ENCODE measurements around the gene SLC25A11. TPM values are rescaled to one million over a fixed set of nuclear protein-coding genes. Genes with fewer than 3 reads are reported as not detected.

Gene SLC25A11
- total RNA-seq, 2 donors from 2014 or later = 73.1 to 116 TPM

- Histone ChIP-seq H3K9me3 (no peaks in the 10 kb centered on the region), H3K4me1 (peaks cover 14% of the 10 kb centered on the region), H3K27ac (no peak overlapping the region), H3K36me3 (no peaks in the 10 kb centered on the region), H3K4me3 (no peak overlapping the region), H3K27me3 (peaks cover 3% of the 10 kb centered on the region), H3K9ac (ENCODE audit: low read depth in 2 of 2, low read length in 2 of 2) (peak overlapping the region in 1 of 2 donors; percentile 51)
- intact Hi-C loops (cut with DNase I) = loop anchor here (5.0 kb wide), 1 partner anchor 71 kb away; no protein-coding TSS in a partner anchor
- TF ChIP-seq CTCF (IDR thresholded peaks at IDR 0.05) = no peak
- DNase-seq = no peak
These were observed 38.7 kb downstream of the SLC25A11 start for GRCh38 chr17:4901108-4901647.

DNA sequence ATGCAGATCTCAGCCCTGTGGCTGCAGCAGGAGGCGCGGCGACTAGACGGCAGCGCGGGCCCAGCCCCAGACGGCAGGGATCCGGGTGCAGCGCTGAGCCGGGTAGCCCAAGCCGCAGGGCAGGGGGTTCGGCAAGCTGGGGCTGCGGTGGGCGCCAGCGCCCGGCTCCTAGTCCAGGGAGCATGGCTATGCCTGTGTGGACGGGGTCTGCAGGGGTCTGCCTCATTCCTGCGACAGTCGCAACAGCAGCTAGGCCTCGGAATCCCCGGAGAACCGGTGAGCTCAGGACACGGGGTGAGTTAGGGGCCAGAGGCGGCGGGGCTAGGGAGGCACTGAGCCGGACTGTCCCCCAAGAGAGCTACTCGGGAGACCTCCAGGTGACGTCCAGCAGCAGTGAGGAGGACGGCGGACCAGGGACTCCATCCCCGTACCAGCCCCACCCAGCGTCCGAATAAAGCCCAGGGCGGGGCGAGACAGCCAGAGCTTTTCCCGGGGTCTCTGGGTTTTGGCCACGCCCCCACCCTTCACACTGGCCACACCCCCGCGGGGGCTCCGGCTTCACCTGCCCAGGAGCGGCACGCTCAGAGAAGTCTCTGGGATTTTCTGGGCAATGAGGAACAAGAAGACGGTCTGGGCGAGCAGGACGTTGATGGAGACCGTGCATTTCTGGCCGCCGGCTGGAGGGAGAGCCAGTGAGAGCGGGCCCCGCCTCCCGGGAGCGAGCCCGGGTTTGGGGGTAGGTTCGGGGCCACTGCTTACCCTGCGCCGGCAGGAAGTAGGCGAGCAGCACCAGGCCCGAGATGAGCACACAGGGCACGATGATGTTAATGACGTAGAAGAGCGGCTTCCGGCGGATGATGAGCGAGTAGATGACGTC is 39.4 kb downstream of the SLC25A11 start:
- no peak for TF ChIP-seq CTCF (IDR thresholded peaks at IDR 0.05)
- Histone ChIP-seq H3K4me1 (peaks cover 14% of the 10 kb centered on the region), H3K36me3 (no peaks in the 10 kb centered on the region), H3K4me3 (peak overlapping the region; percentile 58), H3K27ac (no peak overlapping the region), H3K9ac (ENCODE audit: low read depth in 2 of 2, low read length in 2 of 2) (peak overlapping the region; percentile 75 to 82), H3K27me3 (peaks cover 3% of the 10 kb centered on the region), H3K9me3 (no peaks in the 10 kb centered on the region)
- peak; percentile 62 for DNase-seq
- intact Hi-C loops (cut with DNase I) = loop anchor here (5.0 kb wide), 1 partner anchor 72 kb away; no protein-coding TSS in a partner anchor

DNA sequence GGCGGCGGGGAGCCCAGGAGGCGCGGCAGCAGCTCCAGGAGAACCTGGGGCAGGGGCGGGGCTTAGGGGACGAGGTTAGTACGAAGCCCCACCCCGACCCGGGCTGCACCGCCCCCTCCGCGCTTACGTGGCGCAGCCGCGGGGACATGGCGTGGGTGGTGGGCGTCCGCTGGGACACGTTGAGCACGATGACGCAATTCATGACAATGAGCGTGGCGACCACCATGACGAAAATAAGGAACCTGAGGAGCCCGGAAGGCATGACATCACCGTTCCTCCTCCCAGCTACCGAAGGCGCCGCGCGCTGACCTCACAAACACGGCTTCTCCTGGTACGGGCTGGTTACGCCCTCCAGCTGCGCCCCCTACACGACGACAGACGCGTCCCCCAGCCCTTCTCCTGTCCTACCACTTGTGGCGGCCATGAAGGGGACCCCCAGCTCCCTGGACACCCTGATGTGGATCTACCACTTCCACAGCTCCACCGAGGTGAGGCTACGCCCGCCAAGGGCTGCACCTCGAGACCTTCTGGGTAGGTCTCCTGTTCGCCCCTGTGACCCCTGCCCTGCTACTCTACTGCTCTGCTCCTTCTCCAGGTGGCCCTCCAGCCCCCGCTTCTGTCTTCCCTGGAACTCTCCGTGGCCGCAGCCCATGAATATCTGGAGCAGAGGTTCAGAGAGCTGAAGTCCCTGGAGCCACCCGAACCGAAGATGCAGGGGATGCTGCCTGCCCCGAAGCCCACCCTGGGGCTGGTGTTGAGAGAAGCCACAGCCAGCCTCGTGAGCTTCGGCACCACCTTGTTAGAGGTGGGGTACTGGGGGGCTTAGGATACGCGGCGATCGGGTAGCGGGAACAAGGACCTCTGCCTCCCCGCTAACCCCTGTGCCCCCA is 40.3 kb downstream of the SLC25A11 start, which contains the start of gene C17orf107:
Gene C17orf107, plus strand, starts transcription at position 196 of the 890 bp plus-strand sequence. Its CDS starts 227 bp downstream, at position 423.
- Histone ChIP-seq H3K4me3 (peak within 1 kb of the TSS; percentile 58), H3K27me3 (peaks cover 3% of the 10 kb centered on the region), H3K4me1 (peaks cover 14% of the 10 kb centered on the region), H3K27ac (no peak within 1 kb of the TSS), H3K36me3 (peaks cover 4% of the 10 kb centered on the region), H3K9me3 (no peaks in the 10 kb centered on the region), H3K9ac (ENCODE audit: low read depth in 2 of 2, low read length in 2 of 2) (peak within 1 kb of the TSS; percentile 75 to 82)
- TF ChIP-seq CTCF (IDR thresholded peaks at IDR 0.05) = no peak
- peak; percentile 91 for DNase-seq
- intact Hi-C loops (cut with DNase I) = loop anchor here (5.0 kb wide), 1 partner anchor 73 kb away; no protein-coding TSS in a partner anchor

DNA sequence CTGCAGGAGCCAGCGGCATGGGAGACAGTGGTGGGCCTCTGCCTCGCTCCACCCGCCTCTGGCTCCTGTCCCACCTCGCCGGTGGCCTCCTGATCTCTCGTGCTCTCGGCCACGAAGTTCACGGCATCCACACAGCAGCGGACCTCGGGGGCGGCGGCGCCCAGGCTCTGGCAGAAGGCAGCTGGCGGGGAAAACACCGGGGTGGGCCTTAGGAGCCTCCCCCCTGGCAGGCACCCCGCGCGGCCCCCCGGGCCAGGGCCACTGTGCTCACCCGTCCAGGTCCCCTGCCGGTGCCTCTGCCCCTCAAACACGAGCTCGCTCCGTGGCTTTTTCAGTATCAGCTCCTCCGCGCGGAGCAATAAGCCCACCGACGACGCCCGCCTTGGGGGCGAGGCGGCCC is 40.9 kb downstream of the SLC25A11 start:
- H3K9me3 ChIP-seq = no peaks in the 10 kb centered on the region
- peak overlapping the region; percentile 75 to 82 for H3K9ac ChIP-seq (ENCODE audit: low read depth in 2 of 2, low read length in 2 of 2)
- no peak for TF ChIP-seq CTCF (IDR thresholded peaks at IDR 0.05)
- H3K36me3 ChIP-seq = peaks cover 9% of the 10 kb centered on the region
- no peak for DNase-seq
- H3K4me3 ChIP-seq = peak overlapping the region; percentile 58
- H3K4me1 ChIP-seq = peaks cover 14% of the 10 kb centered on the region
- no peak overlapping the region for H3K27ac ChIP-seq
- intact Hi-C loops (cut with DNase I) = no loop called here
- H3K27me3 ChIP-seq = peaks cover 3% of the 10 kb centered on the region

- no peak overlapping the region for H3K27ac ChIP-seq
- H3K27me3 ChIP-seq = peaks cover 3% of the 10 kb centered on the region
- peaks cover 14% of the 10 kb centered on the region for H3K4me1 ChIP-seq
- intact Hi-C loops (cut with DNase I) = no loop called here
- TF ChIP-seq CTCF (IDR thresholded peaks at IDR 0.05) = no peak
- no peak overlapping the region for H3K4me3 ChIP-seq
- H3K9ac ChIP-seq (ENCODE audit: low read depth in 2 of 2, low read length in 2 of 2) = no peak overlapping the region
- H3K9me3 ChIP-seq = no peaks in the 10 kb centered on the region
- H3K36me3 ChIP-seq = peaks cover 15% of the 10 kb centered on the region
- no peak for DNase-seq
These were observed 41.5 kb downstream of the SLC25A11 start for GRCh38 chr17:4898351-4898750.
